H9 (cell line): Measurements from ENCODE around the gene PXK. TPM values are rescaled to one million over a fixed set of nuclear protein-coding genes. Genes with fewer than 3 reads are reported as not detected.

Source experiments
- DNase-seq: peaks from one replicate; pipeline ENCODE4 v3.0.0-alpha.2; 2017
- H2AFZ ChIP-seq: one replicate; pipeline ENCODE4 v1.6.1; 2013; ENCODE audit warnings: mild to moderate bottlenecking, low read length, control low read depth, moderate library complexity
- H2AK5ac ChIP-seq: 2 replicates; pipeline ENCODE4 v1.6.1; 2013; ENCODE audit warnings: low read length, control low read depth, mixed read lengths; ENCODE audit not compliant: insufficient read length
- H2BK120ac ChIP-seq: one replicate; pipeline ENCODE4 v1.6.1; 2013; ENCODE audit warnings: low read depth, mild to moderate bottlenecking, low read length, control low read depth, inconsistent platforms; ENCODE audit not compliant: poor library complexity, severe bottlenecking
- H2BK12ac ChIP-seq: 2 replicates; pipeline ENCODE4 v1.6.1; 2013; ENCODE audit warnings: low read length, control low read depth, mixed read lengths, low read depth; ENCODE audit not compliant: insufficient read length
- H2BK15ac ChIP-seq: 2 replicates; pipeline ENCODE4 v1.6.1; 2013; ENCODE audit warnings: low read depth, low read length, control low read depth
- H2BK20ac ChIP-seq: one replicate; pipeline ENCODE4 v1.6.1; 2013; ENCODE audit warnings: low read depth, mild to moderate bottlenecking, low read length, control low read depth, inconsistent platforms; ENCODE audit not compliant: poor library complexity, severe bottlenecking
- H2BK5ac ChIP-seq: 2 replicates; pipeline ENCODE4 v1.6.1; 2013; ENCODE audit warnings: low read length, control low read depth, mixed read lengths; ENCODE audit not compliant: insufficient read length
- H3K14ac ChIP-seq: 2 replicates; pipeline ENCODE4 v1.6.1; 2013; ENCODE audit warnings: low read length, control low read depth; ENCODE audit not compliant: insufficient read depth
- H3K18ac ChIP-seq: 2 replicates; pipeline ENCODE4 v1.6.1; 2013; ENCODE audit warnings: low read depth, mild to moderate bottlenecking, mixed read lengths, low read length, control low read depth; ENCODE audit not compliant: insufficient read length
- H3K23ac ChIP-seq: 2 replicates; pipeline ENCODE4 v1.6.1; 2013; ENCODE audit warnings: low read length, control low read depth, mixed read lengths, low read depth; ENCODE audit not compliant: insufficient read length
- H3K23me2 ChIP-seq: 2 replicates; pipeline ENCODE4 v1.6.1; 2013; ENCODE audit warnings: low read depth, mild to moderate bottlenecking, mixed read lengths, low read length, control low read depth; ENCODE audit not compliant: insufficient read length, poor library complexity, severe bottlenecking
- H3K27ac ChIP-seq: 2 replicates; pipeline ENCODE4 v1.5.1; 2013; ENCODE audit warnings: low read length, control low read depth, mixed read lengths, low read depth; ENCODE audit not compliant: insufficient read length
- H3K27me3 ChIP-seq: 2 replicates; pipeline ENCODE4 v1.6.1; 2013; ENCODE audit warnings: low read length, control low read depth, inconsistent platforms; ENCODE audit not compliant: insufficient read depth
- H3K4ac ChIP-seq: 2 replicates; pipeline ENCODE4 v1.6.1; 2013; ENCODE audit warnings: low read depth, mild to moderate bottlenecking, control low read depth, inconsistent platforms, low read length, moderate library complexity
- H3K4me1 ChIP-seq: 2 replicates; pipeline ENCODE4 v1.6.1; 2013; ENCODE audit warnings: low read length, control low read depth, inconsistent platforms; ENCODE audit not compliant: insufficient read depth
- H3K4me2 ChIP-seq: 2 replicates; pipeline ENCODE4 v1.6.1; 2013; ENCODE audit warnings: low read length, control low read depth, mixed read lengths; ENCODE audit not compliant: insufficient read length, insufficient read depth
- H3K56ac ChIP-seq: 2 replicates; pipeline ENCODE4 v1.6.1; 2013; ENCODE audit warnings: low read depth, mild to moderate bottlenecking, mixed read lengths, low read length, control low read depth; ENCODE audit not compliant: insufficient read length
- H3K79me1 ChIP-seq: 2 replicates; pipeline ENCODE4 v1.6.1; 2013; ENCODE audit warnings: low read depth, mild to moderate bottlenecking, moderate library complexity, low read length, control low read depth, inconsistent platforms; ENCODE audit not compliant: insufficient read depth, poor library complexity, severe bottlenecking
- H3K79me2 ChIP-seq: 2 replicates; pipeline ENCODE4 v1.6.1; 2013; ENCODE audit warnings: low read length, control low read depth, inconsistent platforms; ENCODE audit not compliant: insufficient read depth
- H3K9ac ChIP-seq: 2 replicates; pipeline ENCODE4 v1.6.1; 2013; ENCODE audit warnings: low read length, control low read depth, mixed read lengths; ENCODE audit not compliant: insufficient read length; ENCODE audit errors: extremely low read depth
- H3K9me3 ChIP-seq: one replicate; pipeline ENCODE4 v1.6.1; 2013; ENCODE audit warnings: low read depth, low read length, inconsistent platforms; ENCODE audit not compliant: control insufficient read depth
- H3T11ph ChIP-seq: one replicate; pipeline ENCODE4 v1.6.1; 2013; ENCODE audit warnings: mild to moderate bottlenecking, low read length, control low read depth, inconsistent platforms
- H4K20me1 ChIP-seq: one replicate; pipeline ENCODE4 v1.6.1; 2013; ENCODE audit not compliant: control insufficient read depth, insufficient read length, insufficient read depth
- H4K5ac ChIP-seq: 2 replicates; pipeline ENCODE4 v1.6.1; 2013; ENCODE audit warnings: low read depth, mild to moderate bottlenecking, mixed read lengths, low read length, control low read depth; ENCODE audit not compliant: insufficient read length
- H4K8ac ChIP-seq: replicated peaks from 2 replicates; pipeline ENCODE4 v1.6.1; 2013; ENCODE audit warnings: low read length, control low read depth, mixed read lengths, low read depth; ENCODE audit not compliant: insufficient read length
- H4K91ac ChIP-seq: 2 replicates; pipeline ENCODE4 v1.6.1; 2013; ENCODE audit warnings: low read depth, mild to moderate bottlenecking, moderate library complexity, mixed read lengths, low read length, control low read depth; ENCODE audit not compliant: insufficient read length
- H3K27ac Mint-ChIP-seq, 3 experiments: 2 replicates in 2 of 3; 3 replicates in 1 of 3; pipeline ENCODE4 v1.8.0; 2020 to 2021; ENCODE audit warnings: mixed read lengths in 3 of 3, mild to moderate bottlenecking in 1 of 3, moderate library complexity in 1 of 3
- H3K27me3 Mint-ChIP-seq: 2 replicates; pipeline ENCODE4 v1.8.0; 2021; ENCODE audit warnings: low read depth, mild to moderate bottlenecking, moderate library complexity, mixed read lengths
- H3K36me3 Mint-ChIP-seq, 3 experiments: 2 replicates in 2 of 3; 3 replicates in 1 of 3; pipeline ENCODE4 v1.8.0; 2020 to 2021; ENCODE audit warnings: low read depth in 3 of 3, mixed read lengths in 3 of 3; ENCODE audit not compliant: insufficient read depth in 1 of 3
- H3K4me1 Mint-ChIP-seq, 2 experiments: 2 replicates each; pipeline ENCODE4 v1.8.0; 2020; ENCODE audit warnings: mixed read lengths in 2 of 2
- H3K4me3 Mint-ChIP-seq, 2 experiments: 2 replicates in 1 of 2; 3 replicates in 1 of 2; pipeline ENCODE4 v1.8.0; 2020 to 2021; ENCODE audit warnings: mild to moderate bottlenecking in 2 of 2, mixed read lengths in 2 of 2, moderate library complexity in 1 of 2
- H3K9me3 Mint-ChIP-seq, 2 experiments: 2 replicates in 1 of 2; 3 replicates in 1 of 2; pipeline ENCODE4 v1.8.0; 2020; ENCODE audit warnings: mild to moderate bottlenecking in 2 of 2, mixed read lengths in 2 of 2, moderate library complexity in 1 of 2
- total RNA-seq: library from RNA; stranded (reverse); gene quantifications from 2 replicates; pipeline ENCODE4 v1.2.1, GENCODE V29; 2021
- TF ChIP-seq, protein P1 (sequence below): fragments of 200-600 bp; sonication (generic); conservative IDR thresholded peaks from 3 replicates; pipeline ENCODE4 v1.8.0; 2021; ENCODE audit warnings: antibody characterized with exemption, mild to moderate bottlenecking

The PXK gene
- total RNA-seq, 1 experiment from 2014 or later = 3.3 TPM

DNA sequence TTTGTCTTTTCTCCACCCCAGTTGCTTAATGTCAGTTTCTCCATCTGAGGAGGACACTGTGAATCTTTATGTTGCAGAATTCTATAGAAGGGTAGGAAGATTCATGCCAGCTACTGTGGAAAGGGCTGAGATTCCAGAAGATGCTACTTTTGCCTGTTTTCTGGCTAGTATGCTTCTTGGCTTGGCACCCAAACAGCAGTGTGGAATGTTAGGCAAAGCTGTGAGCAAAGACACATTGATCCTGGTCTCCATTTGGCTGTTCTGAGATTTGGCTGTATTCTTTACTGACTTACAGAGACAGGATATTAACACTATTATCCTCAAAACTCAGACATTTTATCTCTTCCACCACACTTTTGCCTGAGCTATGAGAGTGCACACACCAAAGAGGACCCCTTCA lies 61.6 kb downstream of the PXK start:
- Histone ChIP-seq H4K20me1 (no peaks in the 10 kb centered on the region), H2BK20ac (no peak overlapping the region), H2BK12ac (no peak overlapping the region), H2BK120ac (no peak overlapping the region), H3K4me2 (no peak overlapping the region), H4K91ac (no peak overlapping the region), H3K23me2 (no peaks in the 10 kb centered on the region), H3K27ac (no peak overlapping the region), H2AFZ (no peak overlapping the region), H2BK5ac (no peak overlapping the region), H3K9ac (no peak overlapping the region), H3K23ac (peak overlapping the region; percentile 40), H2AK5ac (no peak overlapping the region), H3K56ac (no peak overlapping the region), H3K4me1 (peaks cover 12% of the 10 kb centered on the region; the same call in 1 of the 2 replicates), H3K79me2 (no peaks in the 10 kb centered on the region), H3K18ac (no peak overlapping the region), H3K14ac (no peak overlapping the region), H3K27me3 (no peaks in the 10 kb centered on the region), H4K5ac (no peak overlapping the region), H3K4ac (no peak overlapping the region), H3K9me3 (no peaks in the 10 kb centered on the region), H2BK15ac (no peak overlapping the region), H4K8ac (no peak overlapping the region), H3K79me1 (no peaks in the 10 kb centered on the region), H3T11ph (no peak overlapping the region)
- no peak overlapping the region; a peak in 4 of 7 replicates for H3K27ac Mint-ChIP-seq
- H3K4me1 Mint-ChIP-seq = peaks cover 15 to 17% of the 10 kb centered on the region in 2 experiments
- H3K36me3 Mint-ChIP-seq = no peaks in the 10 kb centered on the region; a peak in 1 of 7 replicates
- no peaks in the 10 kb centered on the region for H3K9me3 Mint-ChIP-seq
- no peak for DNase-seq
- no peaks in the 10 kb centered on the region for H3K27me3 Mint-ChIP-seq
- H3K4me3 Mint-ChIP-seq = no peak overlapping the region
- TF ChIP-seq, protein P1, sequence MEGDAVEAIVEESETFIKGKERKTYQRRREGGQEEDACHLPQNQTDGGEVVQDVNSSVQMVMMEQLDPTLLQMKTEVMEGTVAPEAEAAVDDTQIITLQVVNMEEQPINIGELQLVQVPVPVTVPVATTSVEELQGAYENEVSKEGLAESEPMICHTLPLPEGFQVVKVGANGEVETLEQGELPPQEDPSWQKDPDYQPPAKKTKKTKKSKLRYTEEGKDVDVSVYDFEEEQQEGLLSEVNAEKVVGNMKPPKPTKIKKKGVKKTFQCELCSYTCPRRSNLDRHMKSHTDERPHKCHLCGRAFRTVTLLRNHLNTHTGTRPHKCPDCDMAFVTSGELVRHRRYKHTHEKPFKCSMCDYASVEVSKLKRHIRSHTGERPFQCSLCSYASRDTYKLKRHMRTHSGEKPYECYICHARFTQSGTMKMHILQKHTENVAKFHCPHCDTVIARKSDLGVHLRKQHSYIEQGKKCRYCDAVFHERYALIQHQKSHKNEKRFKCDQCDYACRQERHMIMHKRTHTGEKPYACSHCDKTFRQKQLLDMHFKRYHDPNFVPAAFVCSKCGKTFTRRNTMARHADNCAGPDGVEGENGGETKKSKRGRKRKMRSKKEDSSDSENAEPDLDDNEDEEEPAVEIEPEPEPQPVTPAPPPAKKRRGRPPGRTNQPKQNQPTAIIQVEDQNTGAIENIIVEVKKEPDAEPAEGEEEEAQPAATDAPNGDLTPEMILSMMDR = no peak
